NCI-H748 (cell line): ENCODE measurements around the gene CELF2.
A peak's percentile ranks its signal among the peaks of the same experiment; 100 is the strongest.

Experiments used
- DNase-seq: peaks from one replicate; lab custom pipeline; 2025; ENCODE audit not compliant: unreplicated experiment; lab: John Stamatoyannopoulos, UW

The CELF2 gene

DNA sequence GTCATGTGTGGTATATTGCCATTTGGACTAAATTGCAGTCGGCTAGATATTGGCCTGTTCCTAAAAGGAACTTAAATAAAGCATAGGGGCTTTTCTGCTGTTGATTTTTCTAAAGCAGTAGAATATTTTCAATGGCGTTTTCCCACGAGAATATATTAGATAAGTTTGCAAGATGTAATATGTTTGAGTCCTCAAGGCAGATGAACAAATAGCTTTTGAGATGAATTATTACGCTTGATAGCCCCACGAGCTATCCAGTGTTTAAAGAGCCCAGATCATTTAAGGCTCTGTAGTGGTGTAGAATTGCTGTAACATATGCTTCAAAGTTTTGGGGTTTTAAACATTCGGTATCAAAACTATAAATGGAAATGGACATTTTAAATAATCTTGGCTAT, 2.9 kb downstream of the CELF2 start:
- DNase-seq: no peak

DNA sequence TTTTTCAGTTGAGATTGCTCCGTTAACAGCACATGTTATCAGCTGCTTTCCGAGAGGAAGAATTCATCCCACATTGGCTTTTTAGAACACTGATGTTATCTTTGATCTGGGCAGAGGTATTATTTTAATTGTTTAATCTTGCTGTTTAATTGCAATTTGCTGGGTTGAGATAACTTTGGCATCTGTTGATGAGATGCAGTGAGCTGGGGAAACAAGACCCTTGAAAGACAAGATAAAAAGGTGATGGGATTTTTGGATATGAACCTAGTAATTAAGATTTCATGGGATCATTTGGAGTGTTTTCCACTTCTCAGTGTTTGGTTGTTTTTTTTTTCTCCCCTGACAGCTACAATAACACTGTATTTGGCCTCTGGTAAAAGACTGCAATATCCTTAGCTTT, 4.5 kb downstream of the CELF2 start:
- no peak for DNase-seq

DNA sequence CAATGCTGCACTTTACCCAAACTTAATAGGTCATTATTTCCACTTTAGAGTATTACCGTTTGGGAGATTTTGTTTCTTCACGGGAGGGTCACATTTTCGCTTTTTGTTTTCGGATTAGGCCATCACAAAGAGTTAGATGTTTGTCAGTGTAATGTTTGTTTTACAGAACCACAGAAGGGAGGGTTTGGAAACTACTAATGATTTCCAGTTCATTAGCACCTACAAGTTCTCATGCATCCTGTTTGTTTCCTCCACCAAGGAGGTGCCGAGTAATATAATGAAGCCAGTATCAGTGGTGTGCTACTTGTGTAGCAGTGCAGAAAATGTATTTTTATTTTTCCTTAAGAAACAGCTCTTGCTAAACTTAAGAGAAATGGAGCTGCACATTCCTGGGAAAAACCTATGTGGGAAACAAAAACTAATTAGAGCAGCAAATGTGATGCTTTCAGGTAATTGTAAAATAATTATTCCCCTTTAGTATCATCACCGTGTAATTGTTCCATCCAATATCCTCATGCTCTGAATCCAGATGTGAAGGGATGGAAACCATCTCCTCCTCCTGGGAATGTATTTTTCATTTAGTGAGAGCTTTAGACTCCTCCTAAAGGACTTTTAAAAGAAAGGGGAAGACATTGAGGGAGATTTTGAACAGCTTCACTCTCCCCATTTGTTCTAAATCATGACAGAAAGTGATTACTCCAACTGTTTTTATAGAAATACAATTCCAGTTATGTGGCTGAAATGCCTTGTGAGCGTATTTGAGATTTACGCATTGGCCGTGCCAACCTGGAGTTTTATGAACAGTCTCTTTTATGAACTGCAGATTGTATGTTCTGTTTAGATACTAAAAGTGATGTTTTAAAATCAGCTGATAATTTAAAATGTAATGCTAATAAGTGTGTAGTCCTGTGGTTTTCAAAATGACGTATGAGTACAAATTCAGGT, 5.6 kb downstream of the CELF2 start:
- DNase-seq: no peak

DNA sequence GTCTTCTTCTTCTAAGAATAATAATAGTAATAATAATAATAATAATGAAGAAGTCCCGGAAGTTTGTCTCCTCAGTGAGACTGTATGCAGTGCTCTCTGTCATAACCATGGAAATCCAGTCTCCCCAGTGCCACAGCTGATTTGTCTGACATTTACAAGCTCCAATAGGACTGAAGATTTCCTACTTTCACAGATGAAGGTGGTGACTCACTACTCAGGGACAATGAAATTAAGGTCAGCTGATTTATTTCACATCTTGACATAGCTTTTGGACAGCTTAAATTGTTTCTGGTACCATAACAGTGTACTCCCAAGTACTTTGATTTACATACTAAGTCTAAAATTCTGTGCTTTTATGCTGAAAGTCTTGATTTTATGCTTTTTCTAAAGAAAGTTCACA, 6.9 kb downstream of the CELF2 start:
- DNase-seq: no peak

DNA sequence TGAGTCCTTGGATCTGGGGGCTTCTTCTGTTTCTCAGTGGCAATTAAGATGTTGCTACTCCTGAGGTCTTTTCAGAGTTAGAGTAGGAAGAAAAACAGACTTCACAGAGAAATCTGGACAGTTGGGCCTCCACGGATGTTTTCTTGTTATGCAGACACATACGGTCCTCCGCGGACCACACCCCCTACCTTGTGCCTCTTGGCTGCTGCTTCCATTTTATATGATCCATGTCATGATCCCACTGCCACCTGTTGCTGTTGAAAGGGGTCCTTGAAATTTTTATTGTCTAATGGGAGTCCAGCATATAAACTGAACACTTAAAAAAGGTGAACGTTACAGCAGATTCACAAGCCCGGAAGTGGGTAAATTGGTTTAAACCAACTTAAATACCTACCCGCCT, 8.3 kb downstream of the CELF2 start:
- DNase-seq: no peak

DNA sequence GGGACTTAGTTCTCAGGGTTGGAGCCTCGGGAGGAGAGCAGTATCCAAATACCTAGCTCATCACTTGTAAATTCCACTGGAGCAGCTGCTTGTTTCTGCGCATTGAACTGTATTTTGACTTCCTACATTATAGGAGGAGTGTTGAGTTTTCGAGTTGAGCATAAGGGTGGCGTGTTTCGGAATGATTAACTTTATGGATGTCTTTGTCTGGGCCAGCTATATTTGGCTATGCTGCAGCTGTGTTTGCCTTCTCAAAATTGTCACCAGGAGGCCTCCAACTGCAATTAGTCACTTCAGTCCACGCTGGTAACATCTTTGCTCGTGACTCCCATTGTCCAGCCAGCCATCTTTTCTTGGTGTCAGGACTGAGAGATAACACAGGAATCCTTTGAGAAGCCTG, 9.1 kb downstream of the CELF2 start:
- peak; percentile 27 for DNase-seq

DNA sequence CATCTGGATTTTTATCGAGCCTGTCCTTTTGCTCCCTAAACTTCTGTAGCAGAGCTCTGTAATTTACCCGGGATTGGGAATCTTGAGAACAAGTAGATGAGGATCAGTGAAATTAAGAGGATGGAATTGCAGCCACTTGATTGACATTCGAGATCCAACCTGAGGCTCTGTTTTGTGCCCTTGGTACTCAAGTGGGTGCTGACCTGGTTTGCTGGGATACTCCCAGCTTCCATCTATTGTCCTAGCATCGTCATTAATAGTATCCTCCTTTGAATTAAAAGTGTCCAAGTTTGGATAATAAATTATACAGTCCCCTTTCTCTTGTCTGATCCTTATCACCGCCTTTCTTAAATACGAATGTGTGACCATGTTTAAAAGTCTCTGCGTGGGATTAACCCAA, 17.1 kb downstream of the CELF2 start:
- no peak for DNase-seq

DNA sequence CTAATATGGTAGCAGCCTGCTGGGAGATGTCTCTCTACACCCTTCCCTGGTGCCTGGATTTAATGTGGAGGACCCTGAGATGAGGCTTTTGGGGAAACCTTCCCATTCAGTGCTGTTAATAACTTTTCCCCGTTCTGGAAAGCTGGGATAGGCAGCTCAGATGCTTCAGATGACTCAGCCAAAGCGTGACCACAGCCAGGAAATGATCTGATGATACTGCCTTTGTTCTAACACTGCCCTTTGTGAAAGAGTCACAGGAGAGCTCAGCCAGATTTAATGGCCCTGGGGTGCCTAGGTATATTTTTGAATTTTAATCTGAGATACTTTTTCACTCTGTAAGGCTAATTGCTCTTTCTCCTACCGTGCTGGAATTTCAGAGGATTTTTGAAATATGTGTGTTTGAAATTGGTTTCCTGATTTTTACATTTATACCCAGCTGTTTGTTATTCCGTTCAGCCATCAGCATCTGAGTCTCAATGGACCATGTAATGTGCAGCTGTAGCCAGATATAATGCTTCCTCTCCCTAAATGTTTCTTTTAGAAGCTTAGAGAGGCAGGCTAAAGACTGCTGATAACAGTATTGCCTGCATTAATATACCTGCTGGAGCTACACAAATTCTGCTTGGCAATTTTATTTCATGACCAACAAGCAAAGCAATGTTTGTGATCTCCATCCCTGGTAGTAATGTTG, 17.8 kb downstream of the CELF2 start:
- DNase-seq: no peak

DNA sequence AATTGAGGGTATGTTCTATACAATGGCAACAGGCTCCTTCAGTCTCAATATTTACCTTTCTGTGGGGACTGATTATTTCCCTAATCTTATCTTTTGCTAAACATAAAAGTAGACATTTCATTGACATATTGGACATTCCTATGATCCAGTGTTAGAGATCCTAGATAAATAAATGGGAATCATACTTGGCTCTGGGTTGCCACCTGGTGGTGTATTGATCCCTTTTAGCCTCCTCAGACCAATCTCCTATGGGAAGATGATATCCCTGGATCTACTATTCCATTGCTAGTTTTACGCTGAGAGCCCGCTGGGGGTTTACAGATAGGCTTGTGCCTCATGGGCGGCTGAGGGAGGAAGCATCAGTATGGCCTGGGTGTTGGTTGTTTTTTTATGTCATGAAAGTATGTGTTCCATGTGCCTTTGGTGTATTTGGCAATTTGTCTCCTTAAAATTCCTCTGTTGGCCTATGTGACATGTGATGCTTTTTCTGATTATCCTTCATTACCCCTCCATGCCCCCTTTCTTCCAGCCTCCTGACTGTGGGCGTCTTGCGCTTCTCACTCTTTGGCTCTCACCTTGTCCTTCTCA, 18.8 kb downstream of the CELF2 start:
- peak; percentile 50 for DNase-seq

DNA sequence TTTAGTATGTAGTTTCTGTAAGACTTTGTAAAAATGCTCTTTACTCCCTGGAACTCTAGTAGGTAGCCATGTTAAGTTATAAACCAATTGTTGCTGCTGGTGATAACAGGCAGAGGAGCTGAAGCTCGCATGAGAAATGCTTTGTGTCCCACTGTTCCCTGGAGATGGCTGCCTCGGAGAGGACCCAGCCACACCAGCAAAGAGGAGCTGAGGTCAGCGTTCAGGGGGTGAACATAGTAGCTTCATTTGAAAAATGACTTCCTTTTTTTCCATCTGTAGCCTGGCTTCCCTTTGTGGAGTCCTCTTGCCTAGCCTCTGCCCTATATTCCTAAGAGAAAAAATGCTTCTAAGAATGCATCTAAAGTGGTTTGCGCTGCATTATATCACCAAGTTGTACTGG, 20.3 kb downstream of the CELF2 start:
- DNase-seq: no peak

DNA sequence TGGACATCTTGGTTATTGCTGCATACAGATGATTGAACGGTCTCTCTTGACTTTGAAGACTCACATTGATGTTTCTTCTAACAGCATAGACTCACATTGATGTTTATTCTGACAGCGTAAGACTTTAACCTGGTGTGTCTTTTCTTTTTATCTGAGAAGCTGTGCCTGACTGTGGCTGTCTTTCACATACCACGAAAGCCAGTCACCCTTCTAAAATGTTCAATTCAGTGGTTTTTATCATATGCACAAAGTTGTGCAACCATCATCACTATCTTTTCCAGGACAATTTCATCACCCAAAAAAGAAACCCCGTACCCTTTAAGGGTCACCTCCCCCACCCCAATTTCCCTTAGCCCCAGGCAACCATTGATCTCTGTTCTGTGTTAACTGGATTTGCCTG, 24.7 kb downstream of the CELF2 start:
- DNase-seq: no peak

DNA sequence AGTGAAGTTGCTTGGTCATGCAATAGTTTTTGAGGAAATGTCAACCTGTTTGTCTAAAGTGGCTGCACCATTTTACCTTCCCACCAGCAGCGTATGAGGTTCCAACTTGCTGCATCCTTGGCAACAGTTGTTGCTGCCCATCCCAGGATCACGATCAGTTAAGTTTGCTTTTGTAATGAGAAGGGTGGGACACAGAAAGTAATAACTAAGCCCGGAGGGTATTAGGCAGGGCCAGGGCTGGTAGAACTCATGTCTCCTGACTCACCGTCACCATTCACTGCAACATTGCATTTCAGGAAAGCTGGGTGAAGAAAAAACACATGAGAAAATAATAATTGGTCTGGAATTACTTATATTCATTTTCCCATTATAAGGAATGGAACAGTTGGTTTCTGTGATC, 25.4 kb downstream of the CELF2 start:
- no peak for DNase-seq

DNA sequence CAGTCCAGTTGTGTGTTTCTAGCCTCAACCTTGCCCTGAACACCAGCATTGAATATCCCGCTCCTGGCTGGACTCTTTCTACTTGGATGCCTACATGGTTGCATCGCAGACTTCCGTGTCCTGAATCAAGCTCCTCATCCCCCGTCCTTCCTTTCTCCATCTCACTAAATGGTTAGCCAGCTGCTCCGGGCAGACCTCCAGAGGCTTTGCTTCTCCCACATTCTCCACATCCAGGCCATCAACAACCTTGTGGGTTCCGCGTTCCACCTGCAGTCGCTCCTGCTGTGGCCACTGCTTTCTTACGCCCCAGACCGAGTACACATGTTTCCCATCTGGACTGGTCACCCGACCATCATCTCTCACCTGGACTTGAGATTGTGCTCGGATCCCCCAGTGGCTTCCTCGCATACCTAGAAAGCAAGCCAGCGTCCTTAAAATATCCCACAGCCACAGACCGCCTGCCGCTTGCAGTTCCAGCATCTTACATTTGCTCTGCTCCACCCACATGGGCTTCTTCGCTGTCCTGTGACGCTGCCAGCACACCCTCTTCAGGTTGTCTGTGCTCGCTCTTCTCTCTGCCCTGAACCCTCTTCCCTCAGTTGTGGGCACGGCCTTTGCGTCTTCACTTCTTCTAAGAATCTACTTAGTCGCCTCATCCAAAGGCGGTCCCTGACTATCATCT, 25.9 kb downstream of the CELF2 start:
- no peak for DNase-seq

DNA sequence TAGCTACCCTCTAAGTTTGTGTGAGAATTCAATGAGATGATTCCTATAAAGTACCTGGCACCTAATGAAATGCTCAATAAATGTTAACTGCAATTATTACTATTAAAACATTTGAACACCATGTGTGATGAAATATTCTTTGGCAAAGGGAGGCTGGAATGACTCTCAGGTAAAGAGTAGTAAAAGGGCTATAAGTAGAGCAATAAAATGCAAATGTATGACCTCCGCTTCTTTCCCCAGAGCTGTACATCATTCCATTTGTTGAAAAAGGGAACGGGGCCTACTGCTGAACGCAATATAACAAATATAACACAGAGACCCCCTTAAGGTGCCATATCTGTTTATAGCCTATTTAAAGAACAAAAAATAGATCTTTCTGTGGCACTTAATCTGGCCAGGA, 27.8 kb downstream of the CELF2 start:
- DNase-seq: no peak

DNA sequence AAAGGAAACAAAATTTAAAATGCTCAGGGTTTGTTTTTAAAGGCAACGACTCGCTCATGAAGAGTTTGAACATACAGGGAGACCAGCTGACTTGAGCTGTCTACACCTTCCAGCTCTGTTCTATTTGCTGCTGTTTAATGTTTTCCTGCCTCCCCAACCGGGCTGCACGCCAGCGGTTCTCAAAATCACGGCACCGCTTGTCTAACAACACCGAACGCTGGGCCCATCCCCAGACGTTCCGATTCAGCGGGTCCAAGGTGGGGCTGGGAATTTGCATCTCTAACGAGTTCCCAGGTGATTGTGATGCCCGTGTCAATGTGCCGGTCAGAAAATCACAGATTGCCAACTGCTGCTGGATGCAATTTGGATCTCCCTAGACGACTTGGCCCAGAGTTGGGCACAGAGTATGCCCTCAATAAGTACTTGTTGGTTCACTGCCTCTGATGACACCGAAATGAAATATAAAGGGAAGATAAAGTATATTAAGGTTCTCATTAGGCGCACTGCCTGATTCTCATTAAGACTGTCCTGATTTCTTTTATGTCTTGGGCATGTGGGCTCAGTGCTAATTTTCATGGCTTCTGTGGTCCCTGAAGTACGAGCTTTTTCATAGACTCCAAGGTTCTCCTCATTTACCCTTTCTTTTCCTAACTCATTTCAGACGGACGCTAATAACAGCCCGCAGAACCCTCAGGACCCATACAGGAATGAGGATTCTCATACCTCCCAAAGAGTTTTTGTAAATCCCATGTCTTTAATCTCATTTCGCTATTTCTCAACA, 28.5 kb downstream of the CELF2 start:
- no peak for DNase-seq

DNA sequence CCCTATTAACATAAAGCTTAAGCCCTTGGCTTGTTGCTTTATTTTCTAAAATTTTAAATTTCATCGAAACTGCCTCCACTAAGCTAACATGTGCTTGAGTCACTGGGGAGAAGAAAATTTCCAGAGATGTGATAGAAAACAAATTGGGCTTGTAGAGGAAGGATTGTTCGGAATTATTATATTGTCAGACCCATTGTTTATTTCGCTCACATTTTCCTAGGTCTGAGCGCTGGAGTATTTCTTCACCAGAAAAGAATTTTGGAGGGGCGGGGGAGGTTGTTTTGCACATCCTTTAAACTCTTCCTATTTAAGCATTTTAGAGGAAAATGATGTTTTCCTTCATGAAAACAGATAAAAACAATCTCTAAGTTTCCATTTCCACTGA, 29.1 kb downstream of the CELF2 start:
- no peak for DNase-seq

DNA sequence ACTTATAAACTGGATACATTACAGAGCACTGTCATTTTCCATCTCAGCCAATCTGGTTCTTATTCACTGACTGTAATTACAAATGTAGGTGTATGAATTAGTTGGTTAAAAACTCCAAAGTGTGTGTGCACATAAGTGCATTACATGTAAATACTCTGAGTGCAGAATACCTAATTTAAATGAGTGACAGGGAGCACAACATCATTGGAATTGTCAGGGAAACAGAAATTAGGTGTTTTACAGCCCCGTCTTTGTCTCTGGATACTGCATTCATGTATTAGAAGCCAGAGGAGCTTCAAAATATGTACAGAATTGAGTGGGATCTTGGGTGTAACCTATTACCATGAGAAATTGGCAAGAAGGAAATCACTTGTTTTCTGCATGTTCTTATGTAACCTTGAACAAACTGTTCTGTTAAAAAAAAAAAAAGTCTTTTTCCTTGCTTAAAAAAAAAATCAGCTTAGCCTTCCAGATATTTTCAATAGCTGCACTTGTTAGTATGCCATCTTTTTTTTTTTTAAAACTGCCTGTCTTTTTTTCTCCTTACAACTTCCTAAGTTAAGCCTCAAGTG, 31.1 kb downstream of the CELF2 start:
- no peak for DNase-seq

DNA sequence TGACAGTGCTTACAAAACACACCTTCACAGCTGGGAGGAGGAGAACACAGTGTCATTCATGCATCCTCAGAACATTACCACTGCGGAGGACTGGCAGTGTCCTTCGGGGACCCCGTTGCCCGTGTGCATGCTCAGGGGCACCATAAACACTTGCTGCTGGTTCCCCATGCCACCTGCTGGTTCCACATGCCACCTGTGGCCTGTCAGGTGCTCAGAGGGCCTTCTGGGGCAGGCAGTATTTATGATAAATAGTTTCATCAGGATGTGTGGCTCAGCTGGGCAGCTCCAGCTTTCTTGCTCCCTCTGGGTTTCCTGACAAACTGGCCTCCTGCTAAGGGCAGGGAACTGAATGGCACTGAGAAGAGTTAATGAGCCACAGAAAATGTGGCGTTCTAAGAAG, 32.1 kb downstream of the CELF2 start:
- no peak for DNase-seq

DNA sequence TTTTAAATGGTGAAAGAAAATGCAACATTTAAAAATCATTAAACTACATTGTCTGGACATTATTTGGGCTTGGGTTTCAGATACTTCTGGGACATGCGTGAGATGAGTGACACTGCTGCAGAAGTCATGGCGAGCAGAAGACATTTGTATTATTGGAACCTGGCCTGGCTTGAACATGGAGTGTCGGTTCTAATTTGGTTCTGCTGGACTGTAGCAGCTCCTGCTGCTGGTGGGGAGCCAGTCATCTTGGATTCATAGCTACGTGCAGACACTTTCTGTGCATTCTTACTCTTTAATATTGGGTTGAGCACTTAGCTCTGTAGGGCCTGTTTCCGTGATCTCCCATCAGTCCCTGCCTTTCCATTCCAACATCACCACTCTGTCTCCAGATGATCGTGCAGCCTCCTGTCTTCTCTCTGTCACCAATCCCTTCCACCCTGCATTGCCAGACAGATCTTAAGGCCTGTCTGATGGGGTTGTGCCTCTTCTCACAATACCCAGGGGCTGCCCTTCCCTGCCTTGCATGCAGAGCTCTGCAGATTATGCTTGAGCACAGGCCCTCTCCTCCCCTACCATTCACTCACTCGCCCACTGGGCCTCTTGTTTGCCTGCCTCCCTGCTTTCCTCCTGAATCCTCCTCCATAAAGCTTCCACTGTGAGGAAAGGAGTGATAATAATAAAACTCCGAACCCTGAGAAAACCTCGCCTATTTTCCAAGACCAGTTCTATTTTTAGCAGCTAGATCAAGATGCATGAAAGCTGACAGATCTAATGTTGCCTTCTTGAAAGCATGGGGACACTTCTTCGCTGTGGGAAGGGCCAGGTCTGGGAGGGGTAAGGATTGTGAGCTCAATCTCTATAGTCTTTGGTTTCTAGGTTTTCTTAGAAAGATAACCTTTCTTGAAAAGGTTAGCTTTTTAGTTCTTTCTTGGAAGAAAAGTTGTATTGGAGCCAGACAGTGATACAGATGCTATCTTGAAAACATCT, 32.9 kb downstream of the CELF2 start:
- no peak for DNase-seq
